Head of caudate nucleus (tissue), 42 donors: Measurements from ENCODE around the gene DIP2C.

ENCODE experiments used
- DNase-seq, 42 donors: peaks; one replicate each; pipeline versions ENCODE4 v3.0.0 to v3.0.0-alpha.2; 2020 to 2021; ENCODE audit warnings: mixed read lengths in 7 of 42
- intact Hi-C: fragments of 100-400 bp; cut with DNase I; formaldehyde crosslinking; loops from one replicate; pipeline ENCODE4 v1.15.0; 2022

DIP2C gene

DNA sequence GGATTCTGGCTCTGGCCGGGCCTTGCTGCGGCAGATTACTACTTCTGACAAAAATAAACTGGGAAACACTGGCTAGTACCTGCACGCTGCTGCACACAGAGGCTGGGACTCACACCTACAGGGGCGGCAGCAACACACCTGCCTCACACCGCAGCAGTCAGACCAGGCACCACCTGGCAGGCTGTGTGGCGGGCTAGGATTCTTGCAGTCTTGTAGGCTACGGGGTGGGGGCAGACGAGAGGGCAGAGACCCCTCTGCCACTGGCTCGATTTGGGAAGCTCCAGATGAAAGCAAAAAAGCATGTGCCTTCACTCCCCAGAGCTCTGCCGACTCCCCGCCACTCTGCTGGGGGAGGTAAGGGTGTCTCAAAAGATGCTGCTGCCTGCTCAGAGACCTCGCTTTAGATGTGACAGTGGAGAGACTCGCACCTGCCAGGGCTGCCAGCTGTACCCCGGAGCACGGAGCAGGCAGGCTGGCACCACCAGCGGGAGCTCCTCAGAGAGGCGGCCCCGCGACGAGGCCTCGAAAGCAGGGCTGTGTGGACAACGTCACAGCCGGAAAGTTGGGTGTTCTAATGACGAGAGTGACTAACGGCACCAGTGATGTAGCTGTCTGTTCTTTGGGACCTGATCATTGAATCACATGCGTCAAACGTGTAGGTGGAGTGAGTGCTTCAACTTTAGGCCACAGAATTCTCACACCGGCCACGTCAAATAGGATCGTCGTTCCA lies 303.7 kb downstream of the DIP2C start:
- peak in 4 of 42 donors; percentile 25 to 50 (median 34) for DNase-seq
- intact Hi-C loops: no loop called here

DNA sequence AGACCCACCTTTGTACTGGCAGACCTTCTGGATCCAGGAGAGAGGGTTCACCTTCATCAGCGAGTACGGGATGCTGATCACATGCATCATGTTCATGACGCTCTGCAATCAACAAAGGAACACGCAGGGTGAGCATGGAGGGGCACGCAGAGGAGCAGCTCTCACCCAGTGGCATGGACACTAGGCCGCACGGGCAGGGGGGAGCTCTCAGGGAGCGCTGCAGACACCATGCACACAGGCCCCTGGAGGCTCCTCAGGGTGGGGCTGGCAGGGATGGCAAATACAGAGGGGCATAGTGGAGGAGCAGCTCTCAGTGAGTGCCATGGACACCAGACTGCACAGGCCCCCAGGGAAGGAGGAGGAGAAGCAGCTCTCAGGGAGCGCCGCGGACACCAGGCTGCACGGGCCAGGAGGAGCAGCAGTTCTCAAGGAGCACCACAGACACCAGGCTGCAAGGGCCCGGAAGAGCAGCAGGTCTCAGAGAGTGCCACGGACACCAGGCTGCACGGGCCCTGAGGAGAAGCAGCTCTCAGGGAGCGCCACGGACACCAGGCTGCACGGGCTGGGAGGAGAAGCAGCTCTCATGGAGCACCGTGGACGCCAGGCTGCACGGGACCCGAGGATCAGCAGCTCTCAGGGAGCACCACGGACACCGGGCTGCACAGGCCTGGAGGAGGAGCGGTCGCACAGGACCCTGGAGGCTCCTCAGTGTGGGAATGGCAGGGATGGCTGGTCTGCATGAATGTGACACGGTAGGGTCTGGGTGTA lies 304.7 kb downstream of the DIP2C start:
- peak in 3 of 42 donors; percentile 17 to 38 (median 20) for DNase-seq
- intact Hi-C loops: no loop called here

DNA sequence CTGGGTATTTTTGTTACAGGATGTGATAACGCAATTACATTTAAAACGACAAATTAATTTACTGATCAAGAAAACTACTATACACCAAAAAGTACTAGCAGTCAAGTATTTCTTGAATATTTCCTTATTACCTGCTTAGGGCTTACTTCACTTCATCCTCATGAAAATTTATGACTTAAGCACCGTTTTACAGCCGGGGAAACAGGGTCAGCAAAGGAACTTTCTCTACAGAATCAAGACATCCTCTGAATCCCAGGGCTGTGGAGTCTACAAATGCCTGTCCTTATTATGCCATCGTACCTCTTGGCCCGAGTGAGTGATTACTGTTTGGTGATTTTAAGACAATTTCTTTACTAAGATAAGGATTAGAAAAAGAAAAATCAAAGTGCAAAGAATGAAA lies 305.9 kb downstream of the DIP2C start:
- DNase-seq: peak in 1 of 42 donors; percentile 18
- intact Hi-C loops: no loop called here

DNA sequence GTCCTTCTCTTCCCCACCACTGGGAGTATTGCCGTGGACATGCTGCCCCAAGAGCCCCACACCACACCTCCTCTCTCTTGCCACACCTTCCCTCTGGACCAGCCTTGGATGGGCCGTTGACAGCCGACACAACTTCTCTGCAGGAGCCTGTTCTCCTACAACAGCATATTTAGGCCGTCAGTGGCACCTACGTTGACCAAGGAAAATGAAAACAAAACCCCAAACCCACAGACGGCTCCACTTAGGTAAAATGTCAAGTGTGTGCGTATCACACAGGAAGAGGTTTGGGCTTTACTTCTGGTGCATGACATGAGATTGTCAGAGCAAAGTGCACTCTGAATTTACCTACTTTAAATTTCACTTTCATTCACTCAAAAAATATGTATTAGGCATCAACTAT lies 307.7 kb downstream of the DIP2C start:
- peak in 1 of 42 donors; percentile 9 for DNase-seq
- intact Hi-C loops: no loop called here

DNA sequence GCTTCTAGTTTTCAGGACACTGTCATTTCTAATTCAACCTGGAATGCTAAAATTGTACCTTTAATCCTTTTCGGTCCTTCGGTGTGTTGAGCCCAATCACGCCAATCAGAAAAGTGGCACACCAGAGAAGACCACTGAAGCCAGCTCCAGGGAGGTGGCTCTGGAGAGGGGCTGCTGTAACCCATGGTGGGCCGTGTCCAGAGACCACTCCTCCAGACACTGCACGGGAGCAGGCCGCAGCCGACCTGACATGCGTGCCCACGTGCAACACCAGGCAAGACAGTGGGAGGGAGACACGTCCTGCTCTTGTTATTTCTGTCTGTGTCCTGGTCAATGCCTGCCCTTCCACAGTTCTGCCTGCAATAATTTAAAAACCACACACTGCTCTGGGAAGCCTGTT lies 308.1 kb downstream of the DIP2C start:
- intact Hi-C loops: no loop called here
- peak in 3 of 42 donors; percentile 3 to 33 (median 14) for DNase-seq

DNA sequence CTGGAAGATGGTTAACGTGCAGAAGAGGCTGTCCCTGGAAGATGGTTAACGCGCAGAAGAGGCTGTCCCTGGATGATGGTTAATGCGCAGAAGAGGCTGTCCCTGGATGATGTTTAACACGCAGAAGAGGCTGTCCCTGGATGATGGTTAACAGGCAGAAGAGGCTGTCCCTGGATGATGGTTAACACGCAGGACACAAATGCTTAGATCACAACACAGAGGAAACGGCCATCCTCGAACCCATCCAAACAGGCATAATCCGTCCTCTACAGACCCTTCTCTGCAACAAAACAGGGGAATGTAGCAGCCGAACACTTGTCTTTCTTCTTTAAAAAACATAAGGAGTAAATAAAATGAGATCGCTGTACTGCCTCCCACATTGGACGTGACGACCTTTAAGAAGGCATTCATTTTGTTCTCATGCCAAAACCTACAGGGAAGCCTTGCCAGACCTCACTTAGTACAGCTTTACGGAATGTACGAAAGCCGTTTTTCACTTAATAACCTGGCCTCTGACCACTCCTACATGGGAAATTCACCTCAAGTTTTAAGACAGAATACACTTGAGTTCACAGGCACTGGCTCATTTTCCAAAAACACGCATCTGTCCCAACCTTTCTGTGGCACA lies 309.0 kb downstream of the DIP2C start:
- intact Hi-C loops: no loop called here
- DNase-seq: peak in 1 of 42 donors; percentile 14

DNA sequence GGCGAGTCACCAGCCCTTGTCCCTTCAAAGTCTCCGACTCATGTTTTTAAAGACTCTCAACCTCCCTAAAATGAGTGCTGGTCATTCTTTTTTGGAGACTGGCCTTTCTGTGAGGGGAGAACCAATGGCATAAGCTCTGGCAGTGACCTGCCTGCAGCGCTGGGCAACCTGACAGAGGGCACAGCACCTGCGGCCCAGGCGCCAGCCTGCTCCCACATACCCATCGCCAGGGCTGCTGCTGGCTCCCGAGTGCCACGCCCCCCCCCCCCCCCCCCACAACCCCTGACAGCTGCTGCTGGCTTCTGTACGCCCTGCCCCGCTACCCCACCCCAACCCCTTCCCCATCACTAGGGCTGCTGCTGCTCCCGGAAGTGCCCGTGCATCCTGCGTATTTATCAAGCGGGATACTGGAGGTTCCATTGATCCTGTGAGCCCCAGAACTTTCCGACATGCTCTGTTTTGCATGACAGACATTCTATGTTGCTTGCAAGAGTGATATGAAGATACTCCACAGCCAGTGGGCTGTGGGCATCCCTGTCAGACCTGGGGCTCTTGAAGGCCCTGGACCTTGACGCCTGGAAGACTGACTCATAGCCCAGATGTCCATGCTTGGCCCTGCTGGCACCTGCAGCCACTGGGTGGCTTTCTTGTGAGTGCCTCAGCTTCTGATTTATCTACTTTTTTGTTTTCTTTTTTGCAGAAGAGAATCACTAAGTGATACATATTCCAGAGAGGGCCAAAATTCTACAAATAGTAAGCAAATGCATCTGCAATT lies 310.4 kb downstream of the DIP2C start:
- peak in 3 of 42 donors; percentile 7 to 25 (median 23) for DNase-seq
- intact Hi-C loops: no loop called here

DNA sequence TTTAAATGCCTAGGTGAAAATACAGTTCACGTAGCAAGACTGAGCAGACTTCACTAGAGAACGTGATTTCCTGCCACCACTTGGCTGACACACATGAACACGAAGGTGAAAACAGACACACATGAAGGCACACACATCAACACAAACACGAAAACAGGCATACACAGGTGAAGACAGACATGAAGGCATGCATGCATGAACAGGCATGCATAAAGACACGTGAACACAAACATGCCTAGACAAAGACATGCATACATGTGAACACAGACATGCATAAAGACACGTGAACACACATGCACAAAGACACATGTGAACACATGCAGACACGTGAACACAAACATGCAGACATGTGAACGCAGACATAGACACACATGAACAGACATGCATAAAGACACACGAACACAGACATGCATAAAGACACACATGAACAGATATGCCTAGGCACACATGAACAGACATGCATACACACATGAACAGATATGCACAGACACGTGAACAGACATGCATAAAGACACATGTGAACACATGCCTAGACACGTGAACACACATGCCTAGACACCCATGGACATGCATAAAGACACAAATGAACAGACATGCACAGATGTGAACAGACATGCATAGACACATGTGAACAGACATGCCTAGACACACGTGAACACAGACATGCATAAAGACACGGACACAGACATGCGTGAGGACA lies 311.1 kb downstream of the DIP2C start:
- no peak for DNase-seq
- intact Hi-C loops: no loop called here

DNA sequence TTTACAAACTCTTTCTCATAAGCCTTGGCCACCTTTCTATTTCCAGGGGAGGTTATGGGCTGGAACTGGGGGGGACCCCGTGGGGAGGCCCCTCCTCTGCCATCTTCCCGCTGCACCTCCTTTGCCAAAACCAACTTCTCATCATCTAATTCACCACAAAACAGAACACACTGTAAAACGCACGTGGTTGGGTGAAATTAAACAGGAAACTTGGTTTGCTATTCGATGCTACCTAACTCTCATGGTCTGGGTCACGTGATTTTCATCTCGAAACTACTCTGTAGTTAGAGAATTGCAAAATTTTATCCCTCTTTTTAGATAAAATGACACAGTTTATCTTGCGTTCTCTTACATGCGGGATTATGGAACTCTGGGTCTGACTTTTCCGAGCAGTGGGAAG lies 312.2 kb downstream of the DIP2C start:
- intact Hi-C loops: no loop called here

DNA sequence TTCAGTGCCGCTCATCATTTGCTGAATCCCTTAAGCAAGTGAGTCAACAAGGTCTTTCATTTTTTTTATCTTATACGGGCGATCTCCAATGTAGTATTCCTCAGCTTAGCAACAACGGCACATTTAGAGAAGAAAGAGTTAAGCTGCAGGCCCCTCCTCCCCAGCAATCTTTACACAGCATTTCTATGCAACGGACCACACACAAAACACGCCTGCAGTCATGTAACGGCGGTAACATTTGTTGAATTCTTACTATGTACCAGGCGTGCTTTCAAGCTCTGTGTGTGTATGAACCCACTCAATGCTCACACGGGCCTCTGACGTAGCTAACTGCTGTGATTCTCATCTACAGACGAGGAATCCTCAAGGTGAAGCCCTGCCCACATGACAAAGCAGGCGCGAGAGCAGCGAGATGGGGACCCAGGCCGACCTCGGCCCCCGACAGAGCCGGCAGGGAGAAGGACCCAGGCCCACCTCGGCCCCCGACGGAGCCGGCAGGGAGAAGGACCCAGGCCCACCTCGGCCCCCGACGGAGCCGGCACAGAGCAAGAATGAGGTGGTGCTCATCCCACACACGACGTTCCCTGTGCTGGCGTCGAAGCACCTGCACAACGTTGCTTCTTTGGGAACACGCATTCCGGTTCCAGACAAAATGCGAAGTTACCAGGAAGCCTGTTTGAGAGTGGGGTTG lies 313.5 kb downstream of the DIP2C start:
- intact Hi-C loops: no loop called here
- peak in 1 of 42 donors; percentile 29 for DNase-seq

More for the DNA sequence above, 312.2 kb downstream of the DIP2C start:
- DNase-seq: peak in 1 of 42 donors; percentile 14

DNA sequence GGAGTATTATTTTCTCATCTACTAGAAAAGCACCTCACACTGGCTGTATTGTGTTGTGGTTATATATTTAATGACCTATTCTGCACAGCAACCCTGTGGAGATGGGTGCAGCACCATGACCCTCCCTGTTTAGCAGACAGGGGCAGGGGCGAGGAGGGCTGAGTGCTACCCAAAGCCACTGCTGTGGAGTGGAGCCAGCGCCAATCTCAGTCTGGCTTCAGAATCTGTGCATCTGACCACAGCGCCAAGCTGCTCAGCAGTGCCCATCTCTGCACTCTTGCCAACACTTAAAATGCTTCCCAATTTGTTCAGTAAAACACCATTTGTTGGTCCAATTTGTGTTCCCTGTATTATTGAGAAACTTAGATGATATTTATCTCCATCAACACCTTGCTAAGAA lies 315.1 kb downstream of the DIP2C start:
- no peak for DNase-seq
- intact Hi-C loops: no loop called here

DNA sequence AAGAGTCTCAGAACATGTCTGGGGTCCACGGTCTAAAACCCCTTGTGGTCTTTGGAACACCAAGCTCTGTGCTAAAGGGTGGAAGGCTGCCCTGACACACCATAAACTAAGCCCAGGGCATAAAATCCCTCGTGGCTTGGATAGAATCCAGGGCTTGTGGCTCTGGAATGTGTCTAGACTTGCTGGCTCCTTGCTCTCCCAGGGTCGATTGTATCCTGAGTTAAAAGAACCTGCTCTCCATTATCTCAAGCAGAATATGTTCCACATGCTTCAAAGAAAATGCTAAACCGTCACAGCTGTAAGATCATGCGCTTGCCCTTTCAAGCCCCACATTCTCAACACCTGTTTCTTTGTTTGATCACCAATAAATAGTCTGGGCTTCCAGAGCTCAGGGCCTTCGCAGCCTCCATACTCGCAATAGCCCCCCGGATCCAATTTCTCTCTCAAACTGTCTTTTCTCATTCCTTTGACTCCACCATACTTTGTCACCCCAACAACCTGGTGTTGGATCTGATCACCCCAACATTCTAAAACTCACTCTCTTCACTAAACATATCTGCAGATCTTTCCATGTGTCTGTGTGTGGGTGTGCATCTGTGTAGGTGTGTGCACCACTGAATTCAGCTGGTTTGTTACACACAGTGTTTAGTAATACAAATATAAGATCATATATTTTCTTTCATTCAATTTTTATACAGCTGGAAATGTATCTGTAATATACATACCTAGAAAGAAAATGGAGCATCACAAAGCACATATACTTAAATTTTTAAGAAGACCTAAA lies 315.8 kb downstream of the DIP2C start:
- intact Hi-C loops: no loop called here
- no peak for DNase-seq

DNA sequence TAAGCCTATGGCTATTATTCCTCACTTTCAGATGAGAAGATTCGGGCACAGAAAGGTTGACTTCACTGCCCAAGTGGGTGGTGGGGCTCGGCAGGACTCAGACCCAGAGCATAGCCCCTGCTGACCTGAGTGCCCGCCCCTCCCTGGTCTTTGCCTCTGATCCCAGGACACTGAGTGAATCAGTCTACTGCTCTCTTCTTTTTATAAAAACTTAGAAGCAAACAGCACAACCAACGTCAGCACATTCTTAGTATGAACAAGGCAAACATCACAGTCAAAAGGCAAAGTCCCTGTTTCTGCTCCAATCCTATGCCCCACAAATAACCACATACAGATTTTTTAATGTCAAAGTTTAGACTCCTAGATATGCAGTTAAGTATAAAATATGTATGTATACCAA lies 316.5 kb downstream of the DIP2C start:
- intact Hi-C loops: no loop called here
- DNase-seq: no peak

DNA sequence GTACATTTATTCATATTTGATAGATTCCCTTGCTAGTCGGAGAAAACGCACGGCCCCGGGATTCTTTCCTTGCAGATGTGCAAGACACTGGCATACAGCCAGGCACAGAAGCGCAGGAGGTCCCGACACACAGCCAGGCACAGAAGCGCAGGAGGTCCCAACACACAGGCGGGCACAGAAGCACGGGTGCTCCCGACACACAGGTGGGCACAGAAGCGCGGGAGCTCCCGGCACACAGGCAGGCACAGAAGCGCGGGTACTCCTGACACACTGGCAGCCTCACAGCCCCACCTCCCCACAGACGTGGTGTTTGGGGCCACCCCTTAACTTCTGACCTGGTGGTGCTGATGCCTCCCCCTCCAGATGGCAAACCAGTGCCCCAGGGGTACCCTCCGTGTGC lies 316.9 kb downstream of the DIP2C start:
- DNase-seq: no peak
- intact Hi-C loops: no loop called here

DNA sequence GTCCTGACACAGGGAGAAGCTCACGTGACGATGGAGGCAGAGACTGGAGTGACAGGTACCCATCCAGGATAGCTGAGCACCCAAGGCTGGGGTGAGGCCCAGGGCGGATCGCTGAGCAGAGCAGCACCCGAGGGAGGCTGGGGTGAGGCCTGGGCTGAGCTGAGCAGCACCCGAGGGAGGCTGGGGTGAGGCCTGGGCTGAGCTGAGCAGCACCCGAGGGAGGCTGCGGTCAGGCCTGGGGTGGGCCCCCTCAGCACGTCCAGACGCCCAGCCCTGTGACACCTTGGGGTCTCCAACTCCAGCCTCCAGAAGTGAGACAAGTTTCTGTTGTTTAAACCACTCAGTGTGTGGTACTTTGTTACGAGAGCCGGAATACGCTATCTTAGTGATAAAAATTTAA lies 318.0 kb downstream of the DIP2C start:
- peak in 1 of 42 donors; percentile 34 for DNase-seq
- intact Hi-C loops: no loop called here

DNA sequence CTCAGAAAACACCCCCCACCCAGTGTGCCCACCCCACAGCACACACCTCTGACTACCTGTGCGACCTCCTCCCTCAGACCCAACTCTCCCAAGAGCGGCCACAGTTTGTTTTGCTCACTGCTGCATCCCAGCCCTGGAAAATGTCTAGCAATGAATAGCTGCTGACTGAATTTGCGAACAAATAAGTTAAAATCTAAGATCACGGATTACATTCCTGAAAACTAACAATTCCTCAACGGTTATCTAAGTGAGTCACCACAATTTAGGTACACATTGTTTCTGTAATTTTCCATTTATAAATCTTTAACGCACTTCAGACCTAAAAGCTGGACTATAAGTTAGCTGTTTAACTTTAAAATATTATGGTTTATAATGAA lies 319.0 kb downstream of the DIP2C start:
- intact Hi-C loops: no loop called here
- no peak for DNase-seq

DNA sequence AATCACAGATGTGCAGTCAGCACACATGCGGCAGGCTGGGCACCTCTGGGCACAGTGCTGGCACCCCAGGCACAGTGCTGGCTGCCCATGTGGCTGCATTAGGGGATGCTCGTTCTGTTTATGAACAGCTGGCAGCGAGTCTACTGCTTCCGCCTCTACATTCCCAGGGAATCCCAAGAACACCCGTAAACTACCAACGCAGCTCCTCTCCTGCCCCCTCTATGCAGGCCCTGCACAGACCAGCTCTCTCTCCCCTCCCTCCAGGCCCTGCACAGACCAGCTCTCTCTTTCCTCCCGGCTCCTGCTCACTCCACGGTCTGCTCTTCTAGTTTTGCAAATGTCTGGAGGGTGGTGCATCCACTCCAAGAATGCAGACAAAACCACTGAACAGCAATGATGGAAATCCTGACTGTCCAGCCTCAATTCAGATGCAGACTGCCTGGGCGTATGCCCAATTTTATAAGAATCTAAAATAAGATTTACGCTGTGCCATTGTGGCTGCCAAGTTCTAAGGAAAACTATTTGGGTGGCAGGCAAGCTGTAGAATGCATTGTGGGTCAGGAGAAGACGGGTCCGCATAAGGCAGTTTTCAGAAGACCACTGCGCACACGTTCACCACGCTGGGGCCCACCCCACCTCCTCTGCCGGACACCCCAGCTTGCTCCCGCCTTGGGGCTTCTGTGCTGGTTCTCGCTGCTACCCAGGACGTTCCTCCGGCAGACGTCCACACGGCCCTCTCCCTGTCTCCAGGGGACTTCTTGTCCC lies 319.6 kb downstream of the DIP2C start:
- DNase-seq: peak in 1 of 42 donors; percentile 39
- intact Hi-C loops: no loop called here
